ENCODE results near the gene RPL6.

DNA sequence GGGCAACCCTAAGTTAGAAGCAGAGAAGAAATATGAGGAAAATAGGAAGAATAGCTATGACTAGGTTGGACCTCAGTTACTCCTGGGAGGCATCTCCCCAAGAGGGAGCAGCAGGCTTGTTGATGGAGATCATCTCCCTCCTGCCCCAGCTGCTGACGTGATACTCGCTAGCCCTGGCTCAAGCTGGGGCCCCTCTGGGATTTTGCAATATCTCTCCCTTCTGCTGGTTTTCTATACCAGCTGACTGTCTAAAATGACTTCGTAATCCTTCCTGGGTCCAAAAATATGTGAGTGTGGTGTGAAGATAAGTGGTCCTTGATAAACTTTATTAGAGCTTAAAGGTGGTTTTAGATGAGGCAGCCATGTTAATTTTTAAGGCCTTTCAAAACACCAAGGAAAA, 22.7 kb downstream of the RPL6 start:
- TF ChIP-seq, protein P1, sequence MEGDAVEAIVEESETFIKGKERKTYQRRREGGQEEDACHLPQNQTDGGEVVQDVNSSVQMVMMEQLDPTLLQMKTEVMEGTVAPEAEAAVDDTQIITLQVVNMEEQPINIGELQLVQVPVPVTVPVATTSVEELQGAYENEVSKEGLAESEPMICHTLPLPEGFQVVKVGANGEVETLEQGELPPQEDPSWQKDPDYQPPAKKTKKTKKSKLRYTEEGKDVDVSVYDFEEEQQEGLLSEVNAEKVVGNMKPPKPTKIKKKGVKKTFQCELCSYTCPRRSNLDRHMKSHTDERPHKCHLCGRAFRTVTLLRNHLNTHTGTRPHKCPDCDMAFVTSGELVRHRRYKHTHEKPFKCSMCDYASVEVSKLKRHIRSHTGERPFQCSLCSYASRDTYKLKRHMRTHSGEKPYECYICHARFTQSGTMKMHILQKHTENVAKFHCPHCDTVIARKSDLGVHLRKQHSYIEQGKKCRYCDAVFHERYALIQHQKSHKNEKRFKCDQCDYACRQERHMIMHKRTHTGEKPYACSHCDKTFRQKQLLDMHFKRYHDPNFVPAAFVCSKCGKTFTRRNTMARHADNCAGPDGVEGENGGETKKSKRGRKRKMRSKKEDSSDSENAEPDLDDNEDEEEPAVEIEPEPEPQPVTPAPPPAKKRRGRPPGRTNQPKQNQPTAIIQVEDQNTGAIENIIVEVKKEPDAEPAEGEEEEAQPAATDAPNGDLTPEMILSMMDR (IDR thresholded peaks at IDR 0.05 in 2 of 3, conservative IDR thresholded peaks at IDR 0.05 in 1 of 3; ENCODE audit: insufficient read depth in 2 of 3, low read depth in 1 of 3, low read length in 3 of 3) = no peak; a peak in 1 of 6 replicates
- TF ChIP-seq NR4A1 (CRISPR knock-in tag; IDR thresholded peaks at IDR 0.05) (no peak), NR4A1 (tag; IDR thresholded peaks at IDR 0.05) (no peak), CREB1 (IDR thresholded peaks at IDR 0.05) (no peak), CREB1 (CRISPR knock-in tag; IDR thresholded peaks at IDR 0.05) (no peak), ZNF584 (CRISPR knock-in tag; IDR thresholded peaks at IDR 0.05; ENCODE audit: low read depth) (no peak), ZNF165 (CRISPR knock-in tag; IDR thresholded peaks at IDR 0.05; ENCODE audit: borderline replicate concordance) (no peak), CBX3 (IDR thresholded peaks at IDR 0.05; ENCODE audit: borderline replicate concordance in 1 of 2, low read length in 2 of 2) (no peak)
- TF ChIP-seq, protein P2, sequence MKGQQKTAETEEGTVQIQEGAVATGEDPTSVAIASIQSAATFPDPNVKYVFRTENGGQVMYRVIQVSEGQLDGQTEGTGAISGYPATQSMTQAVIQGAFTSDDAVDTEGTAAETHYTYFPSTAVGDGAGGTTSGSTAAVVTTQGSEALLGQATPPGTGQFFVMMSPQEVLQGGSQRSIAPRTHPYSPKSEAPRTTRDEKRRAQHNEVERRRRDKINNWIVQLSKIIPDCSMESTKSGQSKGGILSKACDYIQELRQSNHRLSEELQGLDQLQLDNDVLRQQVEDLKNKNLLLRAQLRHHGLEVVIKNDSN (CRISPR knock-in tag; IDR thresholded peaks at IDR 0.05) = no peak

All from K562 (cell line).